GM21825 (cell line): Measurements from ENCODE around the gene HK1.
A peak's percentile ranks its signal among the peaks of the same experiment; 100 is the strongest.

Experiments used
- ATAC-seq: cut with Tn5 transposase; IDR thresholded peaks from one replicate; pipeline ENCODE4 v1.9.1; 2021; ENCODE audit warnings: mild to moderate bottlenecking, moderate library complexity; ENCODE audit not compliant: unreplicated experiment

HK1 gene

GRCh38 chr10:69398466-69398865 lies 120.2 kb downstream of the HK1 start:
- ATAC-seq: no peak

DNA sequence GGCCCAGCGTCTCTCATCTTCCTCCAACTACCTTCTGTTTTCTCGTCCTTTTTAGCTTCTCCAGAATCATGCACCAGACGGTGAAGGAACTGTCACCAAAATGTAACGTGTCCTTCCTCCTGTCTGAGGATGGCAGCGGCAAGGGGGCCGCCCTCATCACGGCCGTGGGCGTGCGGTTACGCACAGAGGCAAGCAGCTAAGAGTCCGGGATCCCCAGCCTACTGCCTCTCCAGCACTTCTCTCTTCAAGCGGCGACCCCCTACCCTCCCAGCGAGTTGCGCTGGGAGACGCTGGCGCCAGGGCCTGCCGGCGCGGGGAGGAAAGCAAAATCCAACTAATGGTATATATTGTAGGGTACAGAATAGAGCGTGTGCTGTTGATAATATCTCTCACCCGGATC lies 122.6 kb downstream of the HK1 start:
- ATAC-seq: no peak

- no peak for ATAC-seq
These were observed 123.1 kb downstream of the HK1 start for GRCh38 chr10:69401416-69401815.

DNA sequence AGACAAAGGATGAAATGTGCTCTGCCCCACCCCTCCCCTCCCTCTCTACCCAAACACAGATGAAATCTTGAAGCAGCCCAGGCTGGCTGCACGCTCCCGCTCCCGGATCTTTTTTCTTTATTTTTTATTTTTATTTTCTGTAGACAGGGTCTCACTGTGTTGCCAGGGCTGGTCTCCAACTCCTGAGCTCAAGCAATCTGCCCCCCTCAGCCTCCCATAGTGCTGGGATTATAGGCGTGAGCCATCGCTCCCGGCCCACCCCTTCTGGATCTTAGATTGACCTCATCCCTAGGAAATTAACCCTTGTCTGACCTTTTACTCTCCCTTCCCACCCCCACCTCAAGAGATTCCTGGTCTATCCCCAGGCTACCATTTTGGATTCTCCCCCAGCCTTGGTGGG lies 124.1 kb downstream of the HK1 start:
- ATAC-seq: no peak

DNA sequence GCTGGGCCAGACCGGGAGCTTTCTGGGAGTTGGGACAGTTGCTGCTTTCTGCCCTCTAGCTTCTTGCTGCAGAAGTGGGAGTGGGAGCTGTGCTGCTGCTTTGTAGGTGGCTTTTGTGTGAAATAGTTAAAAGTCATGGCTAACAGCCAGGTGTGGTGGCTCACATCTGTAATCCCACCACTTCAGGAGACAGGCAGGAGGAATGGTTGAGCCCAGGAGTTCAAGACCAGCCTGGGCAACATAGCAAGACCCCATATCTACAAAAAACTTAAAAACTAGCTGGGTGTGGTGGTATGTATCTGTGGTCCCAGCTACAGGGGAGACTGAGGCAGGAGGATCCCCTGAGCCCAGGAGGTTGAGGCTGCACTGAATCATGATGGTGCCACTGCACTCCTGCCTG lies 124.8 kb downstream of the HK1 start:
- ATAC-seq: no peak

- ATAC-seq: no peak
These were observed 125.2 kb downstream of the HK1 start for GRCh38 chr10:69403519-69403918.

GRCh38 chr10:69404786-69405185 lies 126.5 kb downstream of the HK1 start:
- ATAC-seq: no peak

GRCh38 chr10:69405221-69405620 lies 126.9 kb downstream of the HK1 start:
- no peak for ATAC-seq

- no peak for ATAC-seq
These were observed 128.1 kb downstream of the HK1 start for GRCh38 chr10:69406302-69406811.

GRCh38 chr10:69406816-69407580 lies 128.7 kb downstream of the HK1 start:
- ATAC-seq: no peak

GRCh38 chr10:69407621-69408301 lies 129.5 kb downstream of the HK1 start:
- ATAC-seq: no peak

DNA sequence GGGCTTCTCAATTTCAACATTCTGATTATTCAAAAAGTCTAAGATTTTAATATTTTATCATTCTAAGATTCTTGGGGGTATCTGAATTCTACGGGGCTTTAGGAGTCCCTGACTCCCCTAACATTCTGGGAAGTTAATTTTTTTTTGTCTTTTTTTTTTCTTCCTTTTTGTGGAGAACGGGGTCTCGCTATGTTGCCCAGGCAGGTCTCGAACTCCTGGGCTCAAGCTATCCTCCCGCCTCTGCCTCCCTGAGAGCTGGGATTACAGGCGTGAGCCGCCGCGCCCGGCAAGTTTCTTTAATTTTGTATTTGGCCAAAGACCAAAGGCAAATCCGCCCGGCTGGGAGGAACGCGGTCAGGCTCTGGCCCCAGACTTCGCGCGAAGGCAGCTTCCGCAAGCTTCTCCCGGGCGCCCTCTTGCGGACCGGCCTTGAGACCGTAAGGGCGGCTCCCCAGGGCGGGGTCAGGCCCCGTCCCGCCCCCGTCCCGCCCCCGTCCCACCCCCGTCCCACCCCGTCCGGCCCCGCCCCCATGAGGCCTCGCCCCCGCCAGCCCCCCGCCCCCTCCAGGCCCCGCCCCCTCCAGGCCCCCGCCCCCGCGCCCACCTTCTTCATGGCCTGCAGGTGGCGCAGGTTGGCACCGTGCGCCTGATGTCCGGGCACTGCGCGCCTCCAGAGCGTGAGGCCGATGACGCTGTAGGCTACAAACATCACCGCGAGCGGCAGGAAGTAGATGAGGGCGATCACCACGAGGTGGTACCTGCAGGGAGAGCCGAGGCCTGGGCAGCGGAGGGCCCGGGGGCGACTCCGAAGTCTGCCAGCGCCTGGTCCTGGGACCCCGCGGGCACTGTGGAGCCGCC lies 130.3 kb downstream of the HK1 start:
- ATAC-seq: peak; percentile 76

DNA sequence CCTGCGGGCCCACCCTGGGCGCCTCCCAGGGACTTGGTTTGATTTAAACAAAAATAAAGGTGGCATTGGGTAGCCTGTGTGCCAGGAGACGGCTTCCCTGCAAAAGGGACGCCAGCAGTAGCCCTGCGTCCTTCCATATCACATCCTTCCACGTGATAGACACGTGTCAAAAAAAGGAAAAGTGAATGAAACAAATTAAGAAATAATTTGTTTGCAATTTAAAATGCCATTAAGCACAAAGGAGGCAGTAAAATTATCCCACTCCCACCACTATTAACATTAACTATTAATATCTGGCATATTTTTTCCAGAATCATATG lies 130.8 kb downstream of the HK1 start:
- no peak for ATAC-seq

- ATAC-seq: no peak
These were observed 131.7 kb downstream of the HK1 start for GRCh38 chr10:69409968-69410367.

DNA sequence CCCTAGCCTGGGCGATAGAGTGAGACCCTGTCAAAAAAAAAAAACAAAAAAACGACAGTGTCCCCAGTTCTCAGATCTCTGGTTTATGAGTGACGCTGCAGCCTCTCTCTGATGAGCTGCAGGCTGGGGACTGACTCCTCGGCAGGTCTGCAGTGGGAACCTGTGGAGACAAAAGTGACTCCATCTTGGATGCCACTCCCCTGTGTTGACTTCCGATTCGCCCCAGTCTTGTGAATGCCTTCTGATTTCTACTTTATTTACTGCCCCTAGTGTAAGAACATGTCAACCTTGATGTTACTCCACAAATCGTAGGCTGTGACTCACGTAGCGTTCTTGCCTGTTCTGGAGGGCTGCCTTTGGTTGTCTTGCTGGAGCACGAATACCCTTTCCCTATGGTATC lies 132.2 kb downstream of the HK1 start:
- ATAC-seq: no peak

- no peak for ATAC-seq
These were observed 133.2 kb downstream of the HK1 start for GRCh38 chr10:69411476-69411875.

DNA sequence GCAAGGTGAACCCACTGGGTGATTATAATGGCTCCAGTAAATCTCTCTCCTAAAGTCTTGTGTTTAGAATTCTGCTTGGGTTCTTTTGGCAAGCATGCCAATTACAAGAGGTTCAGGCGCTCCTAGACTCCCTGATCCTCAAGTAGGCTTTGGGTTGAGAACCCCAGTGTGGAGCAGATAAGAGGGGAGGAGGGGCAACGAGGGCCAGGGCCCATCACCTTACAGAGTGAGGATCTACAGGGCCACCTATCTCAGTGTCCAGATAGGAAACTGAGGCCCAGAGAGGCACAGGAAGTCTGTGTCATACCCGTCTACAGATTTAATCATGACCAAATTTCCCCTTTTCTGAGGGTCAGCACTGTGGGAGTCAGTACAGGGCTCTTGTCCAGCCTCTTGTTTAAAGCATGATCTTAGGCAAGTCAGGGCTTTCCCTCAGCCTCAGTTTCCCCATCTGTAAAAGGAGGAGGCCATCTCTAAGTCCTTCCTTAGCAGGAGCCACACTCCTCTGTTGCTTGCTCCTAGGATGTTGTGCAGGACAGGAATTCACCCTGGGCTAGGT lies 134.0 kb downstream of the HK1 start:
- ATAC-seq: no peak

DNA sequence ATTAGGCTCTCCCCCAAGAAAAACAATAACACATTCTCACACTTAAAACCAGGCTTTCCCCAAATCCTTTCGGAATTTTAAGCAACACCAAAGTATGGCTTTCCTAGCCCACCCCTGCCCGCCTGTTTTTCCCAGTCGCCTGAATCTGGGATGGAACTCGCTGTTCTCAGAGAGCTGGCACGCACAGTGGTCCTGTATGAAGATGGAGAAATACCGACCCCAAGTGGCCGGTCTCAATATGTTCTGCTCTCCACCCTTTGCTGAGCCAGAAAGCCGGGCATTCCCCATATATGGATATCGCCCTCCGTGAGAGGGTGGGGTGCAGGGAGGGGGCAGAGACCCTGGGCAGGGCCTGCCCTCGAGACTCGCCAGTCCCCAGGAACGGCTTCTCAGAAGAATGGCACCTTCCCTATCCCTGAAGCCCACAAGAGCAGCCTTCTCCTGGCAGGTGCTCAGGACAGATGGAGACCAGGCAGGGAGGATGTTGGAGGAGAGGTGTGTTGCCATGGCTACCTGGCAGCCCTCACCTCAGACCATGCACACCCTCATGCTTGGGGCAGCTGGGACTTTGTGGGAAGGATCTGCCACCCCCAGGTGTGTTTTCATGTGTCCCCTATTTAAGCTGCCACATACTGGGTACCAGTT lies 135.0 kb downstream of the HK1 start:
- ATAC-seq: no peak

DNA sequence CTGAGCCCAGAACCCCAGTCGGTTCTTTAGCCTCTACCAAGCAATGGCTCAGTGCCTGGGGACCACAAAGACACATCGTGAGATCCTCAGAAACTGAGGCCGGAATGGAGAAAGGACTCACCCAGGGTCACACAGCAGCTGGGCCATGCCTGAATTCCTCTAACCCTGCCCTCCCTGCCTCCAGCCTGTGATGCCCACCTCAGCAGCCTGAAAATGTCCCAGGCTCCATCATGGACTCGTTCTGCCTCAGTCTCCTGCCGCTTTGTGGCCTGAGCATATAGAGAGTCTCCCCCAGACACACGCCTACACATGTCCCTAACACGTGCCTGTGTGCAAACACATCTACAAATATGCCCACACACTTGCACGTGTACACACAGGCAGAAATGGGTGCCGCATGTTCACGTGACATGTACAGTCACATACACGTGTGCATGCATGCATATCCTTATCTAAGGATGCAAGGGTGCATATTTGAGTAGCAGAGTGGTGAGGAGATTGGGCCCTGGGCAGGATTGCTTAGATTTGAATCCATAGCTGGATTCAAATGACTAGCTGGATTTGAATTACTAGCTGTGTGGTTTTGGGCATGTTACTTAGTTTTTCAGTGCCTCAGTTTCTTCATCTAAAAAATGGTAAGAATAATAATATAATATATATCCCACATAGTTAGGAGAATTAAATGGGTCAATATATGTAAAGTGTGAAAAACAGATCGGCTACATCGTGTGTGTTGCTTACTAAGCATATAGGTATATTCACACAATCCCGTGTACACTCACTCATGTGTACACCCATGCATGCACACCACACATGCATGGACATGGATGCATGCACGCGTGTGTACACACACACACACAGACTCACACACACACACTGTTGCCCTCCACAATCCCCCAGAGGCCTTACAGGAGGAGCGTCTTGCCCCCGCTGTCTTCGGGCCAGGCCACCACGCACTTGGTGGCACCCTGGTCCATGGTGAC lies 136.0 kb downstream of the HK1 start:
- no peak for ATAC-seq

DNA sequence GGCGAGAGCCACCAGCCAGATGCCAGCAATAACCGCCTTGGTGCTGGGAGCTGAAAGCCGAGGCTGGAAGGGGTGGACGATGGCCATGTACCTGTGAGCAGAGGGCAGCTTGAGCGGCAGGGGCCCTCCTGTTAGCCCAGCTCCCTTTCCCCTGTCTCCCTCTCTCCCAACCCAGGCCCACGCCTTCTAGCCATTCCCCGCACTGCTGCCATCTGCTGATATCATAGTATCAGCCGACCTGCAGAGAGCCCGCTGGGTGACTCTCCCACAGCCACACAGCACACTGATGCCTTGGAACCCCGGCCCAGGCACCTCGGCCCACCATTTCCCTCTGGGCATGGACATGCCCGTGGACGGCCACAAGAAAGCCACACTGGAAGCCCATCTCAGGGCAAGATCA lies 136.8 kb downstream of the HK1 start:
- ATAC-seq: no peak
